B cell (primary cell): ENCODE data around the gene FOXS1. TPM values are rescaled to one million over a fixed set of nuclear protein-coding genes. Genes with fewer than 3 reads are reported as not detected.

Experiments used
- ATAC-seq: fragments of 200-7000 bp; cut with Tn5 transposase; one replicate; pipeline ENCODE4 v1.10.0; 2021; ENCODE audit warnings: low read depth, mild to moderate bottlenecking, moderate number of reproducible peaks, moderate library complexity
- CTCF ChIA-PET: fragments of 350-600 bp; sonication (Branson Sonifier 250); formaldehyde crosslinking; loops from one replicate; lab custom pipeline; 2021; ENCODE audit warnings: antibody characterized with exemption, inconsistent platforms; lab: Charles Lee
- POLR2A ChIA-PET: fragments of 350-600 bp; sonication (Branson Sonifier 250); formaldehyde crosslinking; loops from one replicate; lab custom pipeline; 2021; ENCODE audit warnings: antibody characterized with exemption; lab: Charles Lee
- DNase-seq: peaks from one replicate; pipeline ENCODE4 v3.0.0; 2013
- H2AFZ ChIP-seq: 2 replicates; pipeline ENCODE4 v1.6.1; 2012; ENCODE audit warnings: mild to moderate bottlenecking, low read depth, low read length; ENCODE audit not compliant: insufficient read depth, poor library complexity, severe bottlenecking
- H3K27ac ChIP-seq, 2 donors: 1 replicate in 1 of 2; 2 replicates in 1 of 2; pipeline ENCODE4 v1.5.1; 2012 to 2013; ENCODE audit warnings: low read length in 2 of 2, mild to moderate bottlenecking in 2 of 2, moderate library complexity in 1 of 2
- H3K27me3 ChIP-seq, 4 experiments: fragments of 200-600 bp in 1 of 4; sonication (generic) in 1 of 4; replicated peaks in 1 of 4; 1 replicate in 2 of 4; 2 replicates in 2 of 4; pipeline versions ENCODE4 v1.6.1 to v1.7.0; 2013 to 2016; ENCODE audit warnings: low read length in 3 of 4, mild to moderate bottlenecking in 2 of 4, mixed read lengths in 1 of 4, moderate library complexity in 1 of 4; ENCODE audit not compliant: insufficient read depth in 4 of 4, control insufficient read depth in 3 of 4; ENCODE audit errors: control extremely low read depth in 1 of 4
- H3K36me3 ChIP-seq, 2 experiments: replicated peaks in 1 of 2; 1 replicate in 1 of 2; 2 replicates in 1 of 2; pipeline versions ENCODE4 v1.6.1 to v1.7.1; 2013; ENCODE audit warnings: low read length in 1 of 2; ENCODE audit not compliant: insufficient read depth in 2 of 2, control insufficient read depth in 1 of 2; ENCODE audit errors: control extremely low read depth in 1 of 2, extremely low read depth in 1 of 2
- H3K4me1 ChIP-seq, 2 donors: fragments of 200-600 bp in 1 of 2; sonication (generic) in 1 of 2; 1 replicate in 1 of 2; 2 replicates in 1 of 2; pipeline versions ENCODE4 v1.5.1 to v1.6.1; 2013 to 2017; ENCODE audit warnings: low read length in 2 of 2; ENCODE audit not compliant: control insufficient read depth in 2 of 2, insufficient read depth in 2 of 2
- H3K4me2 ChIP-seq: replicated peaks from 2 replicates; pipeline ENCODE3; 2012; ENCODE audit warnings: mild to moderate bottlenecking, low read depth, low read length; ENCODE audit not compliant: poor library complexity, severe bottlenecking
- H3K4me3 ChIP-seq, 5 experiments: fragments of 200-600 bp in 1 of 5; sonication (generic) in 1 of 5; 1 replicate in 3 of 5; 2 replicates in 2 of 5; pipeline versions ENCODE4 v1.5.1 to v1.7.0; 2011 to 2016; ENCODE audit warnings: low read length in 4 of 5, mild to moderate bottlenecking in 4 of 5, low read depth in 2 of 5, control low read depth in 1 of 5, moderate library complexity in 1 of 5; ENCODE audit not compliant: insufficient read depth in 1 of 5; ENCODE audit errors: control extremely low read depth in 1 of 5, extremely low read depth in 1 of 5
- H3K79me2 ChIP-seq: fragments of 200-600 bp; sonication (generic); one replicate; pipeline ENCODE4 v1.6.0; 2016; ENCODE audit warnings: low read length; ENCODE audit not compliant: control insufficient read depth, insufficient read depth
- H3K9ac ChIP-seq: fragments of 200-600 bp; sonication (generic); 2 replicates; pipeline ENCODE4 v1.6.1; 2017; ENCODE audit warnings: mild to moderate bottlenecking, low read length, moderate library complexity
- H3K9me3 ChIP-seq, 3 donors: one replicate each; pipeline versions ENCODE4 v1.6.1 to v1.7.1; 2013; ENCODE audit warnings: low read length in 2 of 3; ENCODE audit not compliant: control insufficient read depth in 2 of 3, insufficient read depth in 1 of 3; ENCODE audit errors: control extremely low read depth in 1 of 3
- H4K20me1 ChIP-seq: 2 replicates; pipeline ENCODE4 v1.6.0; 2012; ENCODE audit warnings: mild to moderate bottlenecking, low read length; ENCODE audit not compliant: insufficient read depth, control insufficient read depth, poor library complexity, severe bottlenecking
- H3K27ac Mint-ChIP-seq: one replicate; pipeline ENCODE4 v1.8.0; 2021; ENCODE audit warnings: mixed read lengths
- H3K27me3 Mint-ChIP-seq: one replicate; pipeline ENCODE4 v1.8.0; 2021; ENCODE audit warnings: mixed read lengths
- H3K4me1 Mint-ChIP-seq: one replicate; pipeline ENCODE4 v1.8.0; 2021; ENCODE audit warnings: mixed read lengths
- H3K4me3 Mint-ChIP-seq: one replicate; pipeline ENCODE4 v1.8.0; 2021; ENCODE audit warnings: mixed read lengths
- H3K9me3 Mint-ChIP-seq: one replicate; pipeline ENCODE4 v1.8.0; 2022; ENCODE audit warnings: mixed read lengths; ENCODE audit not compliant: insufficient read depth
- CTCF ChIP-seq: fragments of 200-600 bp; IDR thresholded peaks from one replicate; pipeline ENCODE4 v1.8.0; 2022; ENCODE audit warnings: antibody characterized with exemption, mild to moderate bottlenecking
- EZH2 ChIP-seq: IDR thresholded peaks from 2 replicates; pipeline ENCODE4 v1.6.1; 2012; ENCODE audit warnings: borderline replicate concordance, low read depth, mild to moderate bottlenecking, moderate library complexity, low read length; ENCODE audit not compliant: insufficient read depth, poor library complexity, severe bottlenecking
- WGBS: methylation state at CpG from one replicate; pipeline ENCODE4 v1.1.5; 2013; ENCODE audit warnings: missing lambda C conversion rate; ENCODE audit not compliant: insufficient coverage; 5-methylcytosine and 5-hydroxymethylcytosine counted together
- intact Hi-C: fragments of 100-400 bp; cut with micrococcal nuclease; formaldehyde crosslinking; loops from one replicate; pipeline ENCODE4 v1.10.0; 2022
- polyA plus RNA-seq: library from polyadenylated mRNA; depleted of rRNA; stranded (reverse); fragments of >200 nt; gene quantifications from 2 replicates; pipeline ENCODE4 v1.2.3, GENCODE V29; 2012
- total RNA-seq, 2 donors: library from RNA; stranded (reverse); fragments of 120-200 nt in 1 of 2; gene quantifications; 1 replicate in 1 of 2; 2 replicates in 1 of 2; pipeline versions ENCODE4 v1.2.3 to v1.2.4, GENCODE V29; 2013 to 2022

FOXS1 gene
- total and polyA plus RNA-seq, 2 donors (not counting 1 experiment from before 2014, with no cell fraction given) = not detected

GRCh38 chr20:31813611-31814010 lies 31.8 kb downstream of the FOXS1 start:
- Mint-ChIP-seq H3K27ac (no peak overlapping the region), H3K27me3 (no peaks in the 10 kb centered on the region), H3K4me3 (no peak overlapping the region), H3K9me3 (no peaks in the 10 kb centered on the region), H3K4me1 (peaks cover 4% of the 10 kb centered on the region)
- ATAC-seq (no peak), DNase-seq (no peak)
- H3K79me2 ChIP-seq = no peaks in the 10 kb centered on the region
- no peak overlapping the region for H3K27ac ChIP-seq
- no peak overlapping the region for H3K9ac ChIP-seq
- CTCF ChIA-PET = interaction anchor here (1.4 kb wide), 1 partner anchor 9 kb away, joined by 6 read pairs; no protein-coding TSS in a partner anchor
- TF ChIP-seq EZH2 (no peak), CTCF (no peak)
- H4K20me1 ChIP-seq = no peaks in the 10 kb centered on the region
- no peaks in the 10 kb centered on the region for H3K27me3 ChIP-seq
- H3K4me3 ChIP-seq = no peak overlapping the region
- intact Hi-C loops = no loop called here
- no peaks in the 10 kb centered on the region for H3K36me3 ChIP-seq
- no peak overlapping the region for H2AFZ ChIP-seq
- POLR2A ChIA-PET = no interaction called here
- H3K4me2 ChIP-seq = no peak overlapping the region
- peaks cover 0 to 10% of the 10 kb centered on the region in 2 donors for H3K4me1 ChIP-seq
- H3K9me3 ChIP-seq = no peaks in the 10 kb centered on the region

GRCh38 chr20:31811796-31812728 lies 33.3 kb downstream of the FOXS1 start:
- no peak overlapping the region for H3K4me3 Mint-ChIP-seq
- 84% methylated on average over 12 of the region's 15 CpGs for WGBS
- no peaks in the 10 kb centered on the region for H3K9me3 Mint-ChIP-seq
- ChIA-PET POLR2A (no interaction called here), CTCF (interaction anchor here (0.9 kb wide), 1 partner anchor 11 kb away, joined by 3 read pairs; no protein-coding TSS in a partner anchor)
- H3K27ac Mint-ChIP-seq = no peak overlapping the region
- Histone ChIP-seq H3K27ac (no peak overlapping the region), H4K20me1 (no peaks in the 10 kb centered on the region), H3K9ac (no peak overlapping the region), H3K4me2 (no peak overlapping the region), H2AFZ (no peak overlapping the region), H3K9me3 (no peaks in the 10 kb centered on the region), H3K4me3 (no peak overlapping the region), H3K4me1 (peaks cover 4 to 14% of the 10 kb centered on the region in 2 donors), H3K36me3 (no peaks in the 10 kb centered on the region), H3K79me2 (no peaks in the 10 kb centered on the region), H3K27me3 (no peaks in the 10 kb centered on the region)
- no peaks in the 10 kb centered on the region for H3K27me3 Mint-ChIP-seq
- H3K4me1 Mint-ChIP-seq = peaks cover 8% of the 10 kb centered on the region
- DNase-seq (no peak), ATAC-seq (no peak)
- intact Hi-C loops = no loop called here
- TF ChIP-seq EZH2 = no peak
- no peak for TF ChIP-seq CTCF
